Mesendoderm (in vitro differentiated cells): Measurements from ENCODE around the gene ADAMTS9.

ENCODE experiments used
- DNase-seq: peaks from one replicate; pipeline ENCODE4 v3.0.0; 2013
- H2AK5ac ChIP-seq: 2 replicates; pipeline ENCODE4 v1.6.1; 2013; ENCODE audit warnings: low read length, inconsistent platforms
- H2BK120ac ChIP-seq: 2 replicates; pipeline ENCODE4 v1.6.1; 2013; ENCODE audit warnings: low read depth, mild to moderate bottlenecking, low read length, moderate library complexity, mixed read lengths
- H2BK15ac ChIP-seq: replicated peaks from 2 replicates; pipeline ENCODE4 v1.6.1; 2013; ENCODE audit warnings: low read depth, mild to moderate bottlenecking, moderate library complexity
- H2BK5ac ChIP-seq: 2 replicates; pipeline ENCODE4 v1.6.1; 2013; ENCODE audit warnings: low read length, inconsistent platforms
- H3K18ac ChIP-seq: 2 replicates; pipeline ENCODE4 v1.6.1; 2013; ENCODE audit warnings: mild to moderate bottlenecking, low read length, mixed read lengths
- H3K23ac ChIP-seq: one replicate; pipeline ENCODE4 v1.6.1; 2013; ENCODE audit warnings: low read length
- H3K27ac ChIP-seq: 2 replicates; pipeline ENCODE4 v1.5.1; 2013; ENCODE audit warnings: low read depth, mild to moderate bottlenecking, inconsistent platforms, low read length, moderate library complexity
- H3K27me3 ChIP-seq: 2 replicates; pipeline ENCODE4 v1.6.1; 2013; ENCODE audit warnings: low read length, control low read depth, mild to moderate bottlenecking, inconsistent platforms; ENCODE audit not compliant: insufficient read depth, poor library complexity
- H3K36me3 ChIP-seq: 2 replicates; pipeline ENCODE4 v1.6.1; 2013; ENCODE audit warnings: low read length, inconsistent platforms; ENCODE audit not compliant: control insufficient read depth, insufficient read depth
- H3K4ac ChIP-seq: one replicate; pipeline ENCODE4 v1.6.1; 2013; ENCODE audit warnings: low read depth, mild to moderate bottlenecking, low read length, moderate library complexity
- H3K4me1 ChIP-seq: 2 replicates; pipeline ENCODE4 v1.6.1; 2013; ENCODE audit warnings: low read depth, low read length, inconsistent platforms; ENCODE audit not compliant: control insufficient read depth
- H3K4me2 ChIP-seq: 2 replicates; pipeline ENCODE4 v1.6.1; 2013; ENCODE audit warnings: low read length
- H3K4me3 ChIP-seq: 2 replicates; pipeline ENCODE4 v1.5.1; 2013; ENCODE audit warnings: mild to moderate bottlenecking, low read length
- H3K56ac ChIP-seq: one replicate; pipeline ENCODE4 v1.6.1; 2013; ENCODE audit warnings: low read length
- H3K79me1 ChIP-seq: 2 replicates; pipeline ENCODE4 v1.6.1; 2013; ENCODE audit warnings: low read length, inconsistent platforms
- H3K79me2 ChIP-seq: 2 replicates; pipeline ENCODE4 v1.6.1; 2013; ENCODE audit warnings: mild to moderate bottlenecking, low read length; ENCODE audit not compliant: control insufficient read depth, insufficient read depth
- H3K9ac ChIP-seq: 2 replicates; pipeline ENCODE4 v1.6.1; 2013; ENCODE audit warnings: low read length, inconsistent platforms
- H4K5ac ChIP-seq: one replicate; pipeline ENCODE4 v1.6.1; 2013; ENCODE audit warnings: low read length
- H4K8ac ChIP-seq: one replicate; pipeline ENCODE4 v1.6.1; 2013; ENCODE audit warnings: low read depth, mild to moderate bottlenecking, control low read depth, low read length, moderate library complexity
- WGBS: extraction: QIAGEN DNeasy Blood & Tissue Kit; methylation state at CpG from one replicate; pipeline ENCODE4 v1.1.7; 2013; ENCODE audit warnings: low lambda C conversion rate, missing lambda C conversion rate; ENCODE audit not compliant: insufficient coverage; ENCODE audit errors: extremely low coverage; 5-methylcytosine and 5-hydroxymethylcytosine counted together

ADAMTS9 gene

DNA sequence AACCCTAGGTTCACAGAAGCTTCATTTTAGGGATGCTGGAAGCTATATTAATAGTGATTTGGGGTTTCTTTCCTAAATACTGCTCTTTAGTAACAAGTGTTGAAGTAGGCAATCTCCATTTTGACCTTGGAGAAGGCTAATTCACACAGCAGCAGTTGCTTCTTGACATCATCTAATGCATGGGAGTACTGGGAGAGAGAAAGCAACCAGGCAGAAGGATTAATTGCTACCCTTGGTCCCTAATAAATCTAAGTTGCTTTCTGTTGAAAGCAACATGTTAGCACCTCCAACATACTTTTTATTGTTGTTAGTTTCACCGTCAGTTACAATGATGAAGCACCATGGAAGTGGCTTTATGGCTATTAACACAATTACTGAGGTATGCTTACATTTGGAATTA is 96.2 kb downstream of the ADAMTS9 start:
- H3K4me2 ChIP-seq, result no peak overlapping the region
- no peak overlapping the region for H2BK5ac ChIP-seq
- H3K23ac ChIP-seq, result no peak overlapping the region
- H3K18ac ChIP-seq, result no peak overlapping the region
- H3K79me1 ChIP-seq, result no peaks in the 10 kb centered on the region
- no peak overlapping the region for H3K56ac ChIP-seq
- no peak overlapping the region for H3K4ac ChIP-seq
- no peaks in the 10 kb centered on the region for H3K79me2 ChIP-seq
- H3K9ac ChIP-seq, result no peak overlapping the region
- peaks cover 1% of the 10 kb centered on the region for H3K36me3 ChIP-seq
- no peak overlapping the region for H3K27ac ChIP-seq
- no peak overlapping the region for H4K8ac ChIP-seq
- no peaks in the 10 kb centered on the region for H3K4me1 ChIP-seq
- H4K5ac ChIP-seq, result no peak overlapping the region
- H2BK15ac ChIP-seq, result no peak overlapping the region
- no peaks in the 10 kb centered on the region for H3K27me3 ChIP-seq
- H3K4me3 ChIP-seq, result no peak overlapping the region
- WGBS, result no CpG with 5 or more reads among the region's 1 CpG
- no peak overlapping the region for H2BK120ac ChIP-seq
- no peak for DNase-seq
- H2AK5ac ChIP-seq, result no peak overlapping the region

DNA sequence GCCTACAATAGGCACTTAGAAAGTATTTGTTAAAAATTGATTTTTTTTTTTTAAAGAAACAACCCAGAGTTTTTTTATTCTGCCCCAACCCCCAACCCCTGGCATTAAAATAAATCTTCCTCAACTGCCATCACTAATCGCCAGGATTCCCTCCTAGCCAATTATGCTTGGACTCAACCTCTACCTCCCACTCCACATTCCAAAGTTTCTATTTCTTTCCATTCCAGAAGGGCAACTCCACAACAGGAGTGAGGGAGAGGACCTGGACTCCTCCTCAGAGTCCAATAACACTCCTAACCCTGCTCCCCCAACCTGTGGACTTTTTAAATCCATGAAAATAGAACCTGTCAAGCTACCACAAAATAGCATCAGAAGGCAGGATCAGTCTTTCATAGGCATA is 99.4 kb downstream of the ADAMTS9 start:
- Histone ChIP-seq H3K79me1 (no peaks in the 10 kb centered on the region), H2BK5ac (no peak overlapping the region), H3K36me3 (no peaks in the 10 kb centered on the region), H3K4me1 (no peaks in the 10 kb centered on the region), H3K4me2 (no peak overlapping the region), H3K27me3 (no peaks in the 10 kb centered on the region), H3K9ac (no peak overlapping the region), H4K8ac (no peak overlapping the region), H3K79me2 (no peaks in the 10 kb centered on the region), H3K18ac (no peak overlapping the region), H3K27ac (no peak overlapping the region), H3K56ac (no peak overlapping the region), H2AK5ac (no peak overlapping the region), H2BK120ac (no peak overlapping the region), H2BK15ac (no peak overlapping the region), H3K4me3 (no peak overlapping the region), H3K4ac (no peak overlapping the region), H3K23ac (no peak overlapping the region), H4K5ac (no peak overlapping the region)
- no CpG with 5 or more reads among the region's 1 CpG for WGBS
- no peak for DNase-seq

DNA sequence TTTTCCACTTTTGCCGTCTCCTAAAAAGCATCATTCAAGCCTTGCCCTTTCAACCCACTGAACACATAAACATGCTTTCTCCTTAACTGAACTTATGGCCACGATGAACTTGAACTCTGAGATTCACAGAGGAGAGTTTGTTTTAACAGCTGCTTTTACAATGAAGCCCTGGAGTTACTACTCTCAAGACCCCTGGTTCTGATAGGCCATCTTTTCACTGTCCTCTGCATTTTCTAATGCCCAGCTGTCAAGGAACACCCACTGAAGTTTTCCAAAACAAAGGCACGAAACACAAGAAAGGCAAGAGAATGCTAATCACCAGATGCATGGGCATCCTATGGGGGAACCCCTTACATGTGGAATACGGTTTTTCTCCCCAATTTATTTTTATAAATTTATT is 100.8 kb downstream of the ADAMTS9 start:
- H4K8ac ChIP-seq, result no peak overlapping the region
- H3K23ac ChIP-seq, result no peak overlapping the region
- no peak overlapping the region for H3K27ac ChIP-seq
- H3K4me1 ChIP-seq, result no peaks in the 10 kb centered on the region
- DNase-seq, result no peak
- H3K4me3 ChIP-seq, result no peak overlapping the region
- no peak overlapping the region for H3K56ac ChIP-seq
- no CpG with 5 or more reads among the region's 4 CpGs for WGBS
- no peak overlapping the region for H2BK5ac ChIP-seq
- H3K79me1 ChIP-seq, result no peaks in the 10 kb centered on the region
- no peak overlapping the region for H2AK5ac ChIP-seq
- H3K4ac ChIP-seq, result no peak overlapping the region
- H3K4me2 ChIP-seq, result no peak overlapping the region
- no peaks in the 10 kb centered on the region for H3K36me3 ChIP-seq
- no peak overlapping the region for H2BK15ac ChIP-seq
- no peak overlapping the region for H3K9ac ChIP-seq
- no peak overlapping the region for H4K5ac ChIP-seq
- no peaks in the 10 kb centered on the region for H3K79me2 ChIP-seq
- no peak overlapping the region for H2BK120ac ChIP-seq
- H3K27me3 ChIP-seq, result no peaks in the 10 kb centered on the region
- H3K18ac ChIP-seq, result no peak overlapping the region

DNA sequence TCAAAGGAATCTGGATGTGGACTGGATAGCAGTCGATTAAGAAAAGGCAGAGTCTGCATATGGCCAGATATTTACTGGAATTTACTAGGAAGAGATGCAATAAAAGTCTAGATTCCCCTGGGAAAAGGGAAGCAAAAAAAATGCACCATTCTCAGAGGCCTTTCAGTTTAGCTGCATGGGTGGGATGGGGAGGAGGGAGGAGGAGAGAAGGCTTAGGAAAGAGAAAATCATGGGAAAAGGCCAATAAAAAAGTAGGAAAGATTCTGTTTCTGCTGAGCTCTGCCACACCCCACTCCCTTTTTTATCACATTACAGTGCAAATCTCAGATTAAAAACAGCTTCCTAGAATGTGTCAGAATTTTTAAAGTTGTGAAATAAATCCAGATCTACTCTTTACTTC is 103.6 kb downstream of the ADAMTS9 start:
- DNase-seq, result no peak
- Histone ChIP-seq H2BK5ac (no peak overlapping the region), H3K36me3 (no peaks in the 10 kb centered on the region), H4K8ac (no peak overlapping the region), H3K18ac (no peak overlapping the region), H4K5ac (no peak overlapping the region), H3K27me3 (no peaks in the 10 kb centered on the region), H3K4ac (no peak overlapping the region), H3K9ac (no peak overlapping the region), H3K4me2 (no peak overlapping the region), H3K4me1 (no peaks in the 10 kb centered on the region), H2BK15ac (no peak overlapping the region), H2BK120ac (no peak overlapping the region), H3K79me1 (no peaks in the 10 kb centered on the region), H3K79me2 (no peaks in the 10 kb centered on the region), H3K4me3 (no peak overlapping the region), H3K23ac (no peak overlapping the region), H3K27ac (no peak overlapping the region), H3K56ac (no peak overlapping the region), H2AK5ac (no peak overlapping the region)
- WGBS, result no CpG with 5 or more reads among the region's 1 CpG

DNA sequence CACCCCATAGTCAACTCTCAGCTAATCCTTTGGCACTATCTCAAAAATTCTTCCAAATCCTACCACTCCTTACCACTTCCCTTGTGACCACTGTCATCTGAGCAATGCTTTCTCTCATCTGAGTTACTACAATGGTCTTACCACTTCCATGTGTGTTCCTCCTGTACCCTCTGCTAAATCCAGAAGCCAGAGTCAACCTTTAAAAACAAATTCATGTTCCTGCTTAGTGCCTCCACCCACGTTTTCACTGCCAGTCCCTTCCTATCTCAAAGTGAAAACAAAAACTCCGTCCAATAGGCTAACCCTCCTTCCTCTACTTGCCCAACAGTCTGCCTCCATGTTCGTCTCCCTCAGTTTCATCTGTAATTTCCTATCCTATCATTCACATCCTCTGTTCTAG is 109.0 kb downstream of the ADAMTS9 start:
- Histone ChIP-seq H3K36me3 (no peaks in the 10 kb centered on the region), H3K4me1 (no peaks in the 10 kb centered on the region), H3K4me3 (no peak overlapping the region), H3K23ac (no peak overlapping the region), H3K18ac (no peak overlapping the region), H3K27ac (no peak overlapping the region), H2BK15ac (no peak overlapping the region), H3K4me2 (no peak overlapping the region), H4K8ac (no peak overlapping the region), H2BK120ac (no peak overlapping the region), H3K4ac (no peak overlapping the region), H3K9ac (no peak overlapping the region), H2BK5ac (no peak overlapping the region), H3K27me3 (no peaks in the 10 kb centered on the region), H3K56ac (no peak overlapping the region), H3K79me1 (no peaks in the 10 kb centered on the region), H2AK5ac (no peak overlapping the region), H3K79me2 (no peaks in the 10 kb centered on the region), H4K5ac (no peak overlapping the region)
- no peak for DNase-seq
- WGBS, result no CpG with 5 or more reads among the region's 3 CpGs

DNA sequence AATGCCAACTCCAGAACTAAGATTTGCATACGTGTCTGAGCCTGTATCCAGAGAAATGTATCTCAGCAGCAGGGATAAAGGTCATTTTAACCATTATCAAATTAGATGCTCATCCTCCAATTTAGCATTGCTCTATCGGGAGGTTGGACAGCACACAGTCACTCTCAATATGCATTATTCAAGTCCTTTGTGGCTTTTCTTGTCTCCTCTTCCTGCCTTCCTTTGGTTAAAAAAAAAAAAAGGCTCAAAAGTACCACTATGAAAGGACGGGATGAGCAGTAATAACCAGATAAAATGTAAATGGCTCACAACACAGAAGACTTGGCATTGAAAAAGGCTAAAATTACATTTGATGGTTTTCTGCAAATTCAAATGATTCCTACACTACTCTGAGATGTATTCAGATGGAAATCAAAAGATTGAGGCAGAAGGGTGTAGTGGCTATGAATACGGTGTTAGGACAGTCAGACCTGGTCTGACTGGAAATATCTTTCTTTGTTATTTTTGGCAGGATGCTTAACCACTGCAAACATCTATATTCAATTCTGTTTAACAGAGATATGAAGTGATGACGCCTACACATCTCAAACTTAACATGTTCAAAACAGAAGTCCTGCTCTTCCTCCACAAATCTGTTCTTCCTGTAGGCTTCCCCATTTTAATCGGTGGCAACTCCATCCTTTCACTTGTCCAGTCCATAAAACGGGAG is 109.6 kb downstream of the ADAMTS9 start:
- Histone ChIP-seq H4K8ac (no peak overlapping the region), H3K23ac (no peak overlapping the region), H2BK120ac (no peak overlapping the region), H3K4me3 (no peak overlapping the region), H3K79me1 (no peaks in the 10 kb centered on the region), H3K27me3 (no peaks in the 10 kb centered on the region), H3K4me1 (no peaks in the 10 kb centered on the region), H2AK5ac (no peak overlapping the region), H3K36me3 (no peaks in the 10 kb centered on the region), H3K9ac (no peak overlapping the region), H2BK15ac (no peak overlapping the region), H3K56ac (no peak overlapping the region), H3K4ac (no peak overlapping the region), H3K27ac (no peak overlapping the region), H3K18ac (no peak overlapping the region), H3K79me2 (no peaks in the 10 kb centered on the region), H3K4me2 (no peak overlapping the region), H4K5ac (no peak overlapping the region), H2BK5ac (no peak overlapping the region)
- WGBS, result no CpG with 5 or more reads among the region's 7 CpGs
- no peak for DNase-seq
